H9 (cell line): ENCODE data around the gene NFIX. TPM values are rescaled to one million over a fixed set of nuclear protein-coding genes. Genes with fewer than 3 reads are reported as not detected.
A peak's percentile ranks its signal among the peaks of the same experiment; 100 is the strongest.

Experiments used
- DNase-seq: peaks from one replicate; pipeline ENCODE4 v3.0.0-alpha.2; 2017
- H2AFZ ChIP-seq: one replicate; pipeline ENCODE4 v1.6.1; 2013; ENCODE audit warnings: mild to moderate bottlenecking, low read length, control low read depth, moderate library complexity
- H2AK5ac ChIP-seq: 2 replicates; pipeline ENCODE4 v1.6.1; 2013; ENCODE audit warnings: low read length, control low read depth, mixed read lengths; ENCODE audit not compliant: insufficient read length
- H2BK120ac ChIP-seq: one replicate; pipeline ENCODE4 v1.6.1; 2013; ENCODE audit warnings: low read depth, mild to moderate bottlenecking, low read length, control low read depth, inconsistent platforms; ENCODE audit not compliant: poor library complexity, severe bottlenecking
- H2BK12ac ChIP-seq: 2 replicates; pipeline ENCODE4 v1.6.1; 2013; ENCODE audit warnings: low read length, control low read depth, mixed read lengths, low read depth; ENCODE audit not compliant: insufficient read length
- H2BK15ac ChIP-seq: 2 replicates; pipeline ENCODE4 v1.6.1; 2013; ENCODE audit warnings: low read depth, low read length, control low read depth
- H2BK20ac ChIP-seq: one replicate; pipeline ENCODE4 v1.6.1; 2013; ENCODE audit warnings: low read depth, mild to moderate bottlenecking, low read length, control low read depth, inconsistent platforms; ENCODE audit not compliant: poor library complexity, severe bottlenecking
- H2BK5ac ChIP-seq: 2 replicates; pipeline ENCODE4 v1.6.1; 2013; ENCODE audit warnings: low read length, control low read depth, mixed read lengths; ENCODE audit not compliant: insufficient read length
- H3K14ac ChIP-seq: 2 replicates; pipeline ENCODE4 v1.6.1; 2013; ENCODE audit warnings: low read length, control low read depth; ENCODE audit not compliant: insufficient read depth
- H3K18ac ChIP-seq: 2 replicates; pipeline ENCODE4 v1.6.1; 2013; ENCODE audit warnings: low read depth, mild to moderate bottlenecking, mixed read lengths, low read length, control low read depth; ENCODE audit not compliant: insufficient read length
- H3K23ac ChIP-seq: 2 replicates; pipeline ENCODE4 v1.6.1; 2013; ENCODE audit warnings: low read length, control low read depth, mixed read lengths, low read depth; ENCODE audit not compliant: insufficient read length
- H3K23me2 ChIP-seq: 2 replicates; pipeline ENCODE4 v1.6.1; 2013; ENCODE audit warnings: low read depth, mild to moderate bottlenecking, mixed read lengths, low read length, control low read depth; ENCODE audit not compliant: insufficient read length, poor library complexity, severe bottlenecking
- H3K27ac ChIP-seq: 2 replicates; pipeline ENCODE4 v1.5.1; 2013; ENCODE audit warnings: low read length, control low read depth, mixed read lengths, low read depth; ENCODE audit not compliant: insufficient read length
- H3K27me3 ChIP-seq: 2 replicates; pipeline ENCODE4 v1.6.1; 2013; ENCODE audit warnings: low read length, control low read depth, inconsistent platforms; ENCODE audit not compliant: insufficient read depth
- H3K4ac ChIP-seq: 2 replicates; pipeline ENCODE4 v1.6.1; 2013; ENCODE audit warnings: low read depth, mild to moderate bottlenecking, control low read depth, inconsistent platforms, low read length, moderate library complexity
- H3K4me1 ChIP-seq: 2 replicates; pipeline ENCODE4 v1.6.1; 2013; ENCODE audit warnings: low read length, control low read depth, inconsistent platforms; ENCODE audit not compliant: insufficient read depth
- H3K4me2 ChIP-seq: 2 replicates; pipeline ENCODE4 v1.6.1; 2013; ENCODE audit warnings: low read length, control low read depth, mixed read lengths; ENCODE audit not compliant: insufficient read length, insufficient read depth
- H3K56ac ChIP-seq: 2 replicates; pipeline ENCODE4 v1.6.1; 2013; ENCODE audit warnings: low read depth, mild to moderate bottlenecking, mixed read lengths, low read length, control low read depth; ENCODE audit not compliant: insufficient read length
- H3K79me1 ChIP-seq: 2 replicates; pipeline ENCODE4 v1.6.1; 2013; ENCODE audit warnings: low read depth, mild to moderate bottlenecking, moderate library complexity, low read length, control low read depth, inconsistent platforms; ENCODE audit not compliant: insufficient read depth, poor library complexity, severe bottlenecking
- H3K79me2 ChIP-seq: 2 replicates; pipeline ENCODE4 v1.6.1; 2013; ENCODE audit warnings: low read length, control low read depth, inconsistent platforms; ENCODE audit not compliant: insufficient read depth
- H3K9ac ChIP-seq: 2 replicates; pipeline ENCODE4 v1.6.1; 2013; ENCODE audit warnings: low read length, control low read depth, mixed read lengths; ENCODE audit not compliant: insufficient read length; ENCODE audit errors: extremely low read depth
- H3K9me3 ChIP-seq: one replicate; pipeline ENCODE4 v1.6.1; 2013; ENCODE audit warnings: low read depth, low read length, inconsistent platforms; ENCODE audit not compliant: control insufficient read depth
- H3T11ph ChIP-seq: one replicate; pipeline ENCODE4 v1.6.1; 2013; ENCODE audit warnings: mild to moderate bottlenecking, low read length, control low read depth, inconsistent platforms
- H4K20me1 ChIP-seq: one replicate; pipeline ENCODE4 v1.6.1; 2013; ENCODE audit not compliant: control insufficient read depth, insufficient read length, insufficient read depth
- H4K5ac ChIP-seq: 2 replicates; pipeline ENCODE4 v1.6.1; 2013; ENCODE audit warnings: low read depth, mild to moderate bottlenecking, mixed read lengths, low read length, control low read depth; ENCODE audit not compliant: insufficient read length
- H4K8ac ChIP-seq: replicated peaks from 2 replicates; pipeline ENCODE4 v1.6.1; 2013; ENCODE audit warnings: low read length, control low read depth, mixed read lengths, low read depth; ENCODE audit not compliant: insufficient read length
- H4K91ac ChIP-seq: 2 replicates; pipeline ENCODE4 v1.6.1; 2013; ENCODE audit warnings: low read depth, mild to moderate bottlenecking, moderate library complexity, mixed read lengths, low read length, control low read depth; ENCODE audit not compliant: insufficient read length
- H3K27ac Mint-ChIP-seq, 3 experiments: 2 replicates in 2 of 3; 3 replicates in 1 of 3; pipeline ENCODE4 v1.8.0; 2020 to 2021; ENCODE audit warnings: mixed read lengths in 3 of 3, mild to moderate bottlenecking in 1 of 3, moderate library complexity in 1 of 3
- H3K27me3 Mint-ChIP-seq: 2 replicates; pipeline ENCODE4 v1.8.0; 2021; ENCODE audit warnings: low read depth, mild to moderate bottlenecking, moderate library complexity, mixed read lengths
- H3K36me3 Mint-ChIP-seq, 3 experiments: 2 replicates in 2 of 3; 3 replicates in 1 of 3; pipeline ENCODE4 v1.8.0; 2020 to 2021; ENCODE audit warnings: low read depth in 3 of 3, mixed read lengths in 3 of 3; ENCODE audit not compliant: insufficient read depth in 1 of 3
- H3K4me1 Mint-ChIP-seq, 2 experiments: 2 replicates each; pipeline ENCODE4 v1.8.0; 2020; ENCODE audit warnings: mixed read lengths in 2 of 2
- H3K4me3 Mint-ChIP-seq, 2 experiments: 2 replicates in 1 of 2; 3 replicates in 1 of 2; pipeline ENCODE4 v1.8.0; 2020 to 2021; ENCODE audit warnings: mild to moderate bottlenecking in 2 of 2, mixed read lengths in 2 of 2, moderate library complexity in 1 of 2
- H3K9me3 Mint-ChIP-seq, 2 experiments: 2 replicates in 1 of 2; 3 replicates in 1 of 2; pipeline ENCODE4 v1.8.0; 2020; ENCODE audit warnings: mild to moderate bottlenecking in 2 of 2, mixed read lengths in 2 of 2, moderate library complexity in 1 of 2
- WGBS: extraction: QIAGEN DNeasy Blood & Tissue Kit; methylation state at CpG from one replicate; pipeline ENCODE4 v1.1.7; 2013; ENCODE audit warnings: missing lambda C conversion rate, low lambda C conversion rate, mixed read lengths; ENCODE audit not compliant: insufficient read length; ENCODE audit errors: extremely low coverage; 5-methylcytosine and 5-hydroxymethylcytosine counted together
- total RNA-seq: library from RNA; stranded (reverse); gene quantifications from 2 replicates; pipeline ENCODE4 v1.2.1, GENCODE V29; 2021
- TF ChIP-seq, protein P1 (sequence below): fragments of 200-600 bp; sonication (generic); conservative IDR thresholded peaks from 3 replicates; pipeline ENCODE4 v1.8.0; 2021; ENCODE audit warnings: antibody characterized with exemption, mild to moderate bottlenecking

Gene NFIX
- total RNA-seq, 1 experiment from 2014 or later = 0.31 TPM

- no peaks in the 10 kb centered on the region for H3K23me2 ChIP-seq
- H3K4me3 Mint-ChIP-seq = no peak overlapping the region
Observed at GRCh38 chr19:13127051-13127450, 131.8 kb downstream of the NFIX start.

More at GRCh38 chr19:13127051-13127450, 131.8 kb downstream of the NFIX start:
- Histone ChIP-seq H4K8ac (no peak overlapping the region), H3T11ph (no peak overlapping the region), H2BK15ac (no peak overlapping the region), H3K56ac (no peak overlapping the region), H3K27me3 (no peaks in the 10 kb centered on the region), H3K4me1 (no peaks in the 10 kb centered on the region), H2BK5ac (no peak overlapping the region), H2AK5ac (no peak overlapping the region), H4K5ac (no peak overlapping the region), H3K23ac (no peak overlapping the region), H3K4ac (no peak overlapping the region), H3K27ac (no peak overlapping the region), H3K79me1 (peaks cover 6% of the 10 kb centered on the region), H3K4me2 (no peak overlapping the region), H4K91ac (no peak overlapping the region), H4K20me1 (no peaks in the 10 kb centered on the region), H2BK12ac (no peak overlapping the region), H3K9ac (no peak overlapping the region), H3K18ac (no peak overlapping the region), H2AFZ (no peak overlapping the region), H3K9me3 (no peaks in the 10 kb centered on the region), H3K79me2 (peaks cover 56% of the 10 kb centered on the region; the same call in 1 of the 2 replicates), H2BK20ac (no peak overlapping the region), H3K14ac (no peak overlapping the region), H2BK120ac (no peak overlapping the region)
- Mint-ChIP-seq H3K27me3 (no peaks in the 10 kb centered on the region), H3K4me1 (peaks cover 14 to 20% of the 10 kb centered on the region in 2 experiments), H3K27ac (0 out of 7 replicates have a peak overlapping the region, but pooled peaks of 1 of the 3 experiments have one; percentile 68), H3K9me3 (no peaks in the 10 kb centered on the region), H3K36me3 (peaks cover 3 to 38% (median 13%) of the 10 kb centered on the region in 3 experiments; a peak in 6 of 7 replicates)
- TF ChIP-seq, protein P1, sequence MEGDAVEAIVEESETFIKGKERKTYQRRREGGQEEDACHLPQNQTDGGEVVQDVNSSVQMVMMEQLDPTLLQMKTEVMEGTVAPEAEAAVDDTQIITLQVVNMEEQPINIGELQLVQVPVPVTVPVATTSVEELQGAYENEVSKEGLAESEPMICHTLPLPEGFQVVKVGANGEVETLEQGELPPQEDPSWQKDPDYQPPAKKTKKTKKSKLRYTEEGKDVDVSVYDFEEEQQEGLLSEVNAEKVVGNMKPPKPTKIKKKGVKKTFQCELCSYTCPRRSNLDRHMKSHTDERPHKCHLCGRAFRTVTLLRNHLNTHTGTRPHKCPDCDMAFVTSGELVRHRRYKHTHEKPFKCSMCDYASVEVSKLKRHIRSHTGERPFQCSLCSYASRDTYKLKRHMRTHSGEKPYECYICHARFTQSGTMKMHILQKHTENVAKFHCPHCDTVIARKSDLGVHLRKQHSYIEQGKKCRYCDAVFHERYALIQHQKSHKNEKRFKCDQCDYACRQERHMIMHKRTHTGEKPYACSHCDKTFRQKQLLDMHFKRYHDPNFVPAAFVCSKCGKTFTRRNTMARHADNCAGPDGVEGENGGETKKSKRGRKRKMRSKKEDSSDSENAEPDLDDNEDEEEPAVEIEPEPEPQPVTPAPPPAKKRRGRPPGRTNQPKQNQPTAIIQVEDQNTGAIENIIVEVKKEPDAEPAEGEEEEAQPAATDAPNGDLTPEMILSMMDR = no peak
- no CpG with 5 or more reads among the region's 9 CpGs for WGBS
- DNase-seq = no peak
